HepG2 (cell line): ENCODE results near the gene ABO. TPM values are rescaled to one million over a fixed set of nuclear protein-coding genes. Genes with fewer than 3 reads are reported as not detected.

Experiments used
- ATAC-seq: fragments of 200-7000 bp; cut with Tn5 transposase; 3 replicates; pipeline ENCODE4 v1.9.1; 2020; ENCODE audit warnings: mild to moderate bottlenecking, moderate library complexity
- BruUV-seq: library from RNA; stranded (reverse); fragments of 400-500 nt; replicated peaks from 2 replicates; lab custom pipeline; 2021; lab: Mats Ljungman, UMichigan
- CTCF ChIA-PET: fragments of 300-600 bp; formaldehyde crosslinking; extraction: SDS; loops from one replicate; lab custom pipeline; 2021; ENCODE audit warnings: low total read pairs, inconsistent platforms, low intra/inter-chr PET ratio; lab: Yijun Ruan, JAX
- POLR2A ChIA-PET: fragments of 350-600 bp; sonication (Branson Sonifier 250); formaldehyde crosslinking; loops from one replicate; lab custom pipeline; 2020; ENCODE audit warnings: antibody characterized with exemption, inconsistent platforms; lab: Yijun Ruan, JAX
- DNase-seq: peaks from one replicate; pipeline ENCODE4 v3.0.0-alpha.2; 2015; ENCODE audit warnings: low spot score
- FAIRE-seq: peaks from 3 replicates; lab custom pipeline; 2011; peaks lifted over from hg19 to GRCh38; lab: Jason Lieb, UNC
- H2AFZ ChIP-seq: one replicate; pipeline ENCODE4 v1.6.1; 2011; ENCODE audit warnings: low read length, inconsistent platforms
- H3K27ac ChIP-seq: fragments of 300-600 bp; 3 replicates; pipeline ENCODE4 v1.8.0; 2011; ENCODE audit warnings: mixed run types, mild to moderate bottlenecking, mixed read lengths, low read length, inconsistent platforms; ENCODE audit not compliant: insufficient read depth; ENCODE audit errors: extremely low read length
- H3K27me3 ChIP-seq, 2 experiments: fragments of 200-600 bp in 1 of 2; 2 replicates in 1 of 2; 3 replicates in 1 of 2; pipeline versions ENCODE4 v1.6.0 to v1.8.0; 2011; ENCODE audit warnings: low read length in 2 of 2, mild to moderate bottlenecking in 2 of 2, moderate library complexity in 2 of 2, inconsistent platforms in 1 of 2; ENCODE audit not compliant: insufficient read depth in 2 of 2, control insufficient read depth in 1 of 2
- H3K36me3 ChIP-seq, 2 experiments: fragments of 200-600 bp in 1 of 2; replicated peaks in 1 of 2; 2 replicates in 1 of 2; 3 replicates in 1 of 2; pipeline versions ENCODE4 v1.5.1 to v1.8.0; 2011; ENCODE audit warnings: low read length in 2 of 2, inconsistent platforms in 1 of 2; ENCODE audit not compliant: insufficient read depth in 2 of 2, control insufficient read depth in 1 of 2
- H3K4me1 ChIP-seq: 2 replicates; pipeline ENCODE4 v1.5.1; 2012; ENCODE audit warnings: low read length, inconsistent platforms; ENCODE audit not compliant: insufficient read depth
- H3K4me2 ChIP-seq: 2 replicates; pipeline ENCODE4 v1.6.0; 2011; ENCODE audit warnings: low read depth, low read length, inconsistent platforms
- H3K4me3 ChIP-seq, 3 experiments: fragments of 200-600 bp in 1 of 3; sonication (generic), shearing (Covaris generic) in 1 of 3; replicated peaks in 1 of 3; 2 replicates each; pipeline ENCODE4 v1.5.1; 2011 to 2016; ENCODE audit warnings: low read length in 3 of 3, inconsistent platforms in 2 of 3, low read depth in 2 of 3, mild to moderate bottlenecking in 2 of 3, control low read depth in 1 of 3, mixed read lengths in 1 of 3; ENCODE audit not compliant: insufficient read depth in 1 of 3
- H3K79me2 ChIP-seq: one replicate; pipeline ENCODE4 v1.6.1; 2011; ENCODE audit warnings: low read length, inconsistent platforms; ENCODE audit not compliant: insufficient read depth
- H3K9ac ChIP-seq: 2 replicates; pipeline ENCODE4 v1.6.0; 2011; ENCODE audit warnings: mild to moderate bottlenecking, low read depth, low read length, inconsistent platforms; ENCODE audit not compliant: insufficient read depth
- H3K9me3 ChIP-seq: 2 replicates; pipeline ENCODE4 v1.5.1; 2012; ENCODE audit warnings: mild to moderate bottlenecking, low read length
- H4K20me1 ChIP-seq: 2 replicates; pipeline ENCODE4 v1.6.0; 2011; ENCODE audit warnings: inconsistent platforms, mild to moderate bottlenecking, low read length, moderate library complexity; ENCODE audit not compliant: insufficient read depth
- HNRNPL ChIP-seq: fragments of 200-400 bp; formaldehyde crosslinking; IDR thresholded peaks from 2 replicates; pipeline ENCODE4 v1.6.1; 2017; ENCODE audit warnings: mild to moderate bottlenecking, low read depth, low read length
- KDM5A ChIP-seq: fragments of 200-600 bp; sonication (generic); IDR thresholded peaks from 2 replicates; pipeline ENCODE4 v1.7.0; 2018; ENCODE audit warnings: antibody characterized with exemption, mild to moderate bottlenecking, low read length, borderline replicate concordance
- KMT2A ChIP-seq: sonication (generic); formaldehyde crosslinking; IDR thresholded peaks from 2 replicates; pipeline ENCODE4 v1.4.0; 2020; ENCODE audit warnings: missing genetic modification reagents
- MTA1 ChIP-seq: sonication (generic); formaldehyde crosslinking; IDR thresholded peaks from 2 replicates; pipeline ENCODE4 v1.4.0; 2020; ENCODE audit warnings: missing genetic modification reagents, mild to moderate bottlenecking, borderline replicate concordance
- MTF1 ChIP-seq: sonication (generic); formaldehyde crosslinking; IDR thresholded peaks from 2 replicates; pipeline ENCODE4 v1.5.0; 2020; ENCODE audit warnings: missing genetic modification reagents
- PAF1 ChIP-seq: IDR thresholded peaks from 2 replicates; pipeline ENCODE4 v1.6.1; 2016; ENCODE audit warnings: missing genetic modification reagents, missing compliant biosample characterization
- SAP130 ChIP-seq: IDR thresholded peaks from 2 replicates; pipeline ENCODE4 v1.6.1; 2016; ENCODE audit warnings: low read depth
- SIX4 ChIP-seq: sonication (generic); formaldehyde crosslinking; IDR thresholded peaks from 2 replicates; pipeline ENCODE4 v1.4.0; 2020; ENCODE audit warnings: missing genetic modification reagents
- SNAPC2 ChIP-seq: sonication (generic); formaldehyde crosslinking; IDR thresholded peaks from 2 replicates; pipeline ENCODE4 v1.8.1; 2022; ENCODE audit warnings: mild to moderate bottlenecking, missing genetic modification reagents
- TIGD3 ChIP-seq: sonication (generic); formaldehyde crosslinking; IDR thresholded peaks from 2 replicates; pipeline ENCODE4 v1.5.1; 2020; ENCODE audit warnings: mild to moderate bottlenecking, missing genetic modification reagents, borderline replicate concordance
- ZNF678 ChIP-seq: sonication (generic); formaldehyde crosslinking; IDR thresholded peaks from 2 replicates; pipeline ENCODE4 v1.4.0; 2020; ENCODE audit warnings: mild to moderate bottlenecking, missing genetic modification reagents
- ZNF780A ChIP-seq: sonication (generic); formaldehyde crosslinking; IDR thresholded peaks from 2 replicates; pipeline ENCODE4 v1.8.0; 2022; ENCODE audit warnings: mild to moderate bottlenecking, missing genetic modification reagents, moderate library complexity
- ZNF784 ChIP-seq: sonication (generic); formaldehyde crosslinking; IDR thresholded peaks from 2 replicates; pipeline ENCODE4 v1.5.1; 2020; ENCODE audit warnings: missing genetic modification reagents, mild to moderate bottlenecking, borderline replicate concordance
- ZNF83 ChIP-seq: sonication (generic); formaldehyde crosslinking; IDR thresholded peaks from 2 replicates; pipeline ENCODE4 v1.4.0; 2020; ENCODE audit warnings: missing genetic modification reagents, mild to moderate bottlenecking, borderline replicate concordance
- WGBS: methylation state at CpG from one replicate; pipeline ENCODE4 v1.1.6; 2017; ENCODE audit warnings: low lambda C conversion rate; 5-methylcytosine and 5-hydroxymethylcytosine counted together
- in situ Hi-C: cut with HindIII; loops from 2 replicates; pipeline ENCODE4 v1.10.0; 2017; ENCODE audit warnings: low pct_unique_long_range_greater_than_20kb; ENCODE audit not compliant: extremely low pct_ligation_motif_present
- intact Hi-C: fragments of 100-400 bp; cut with micrococcal nuclease; formaldehyde crosslinking; loops from one replicate; pipeline ENCODE4 v1.10.0; 2022; ENCODE audit not compliant: unreplicated experiment
- polyA plus RNA-seq, 8 experiments: library from polyadenylated mRNA; depleted of rRNA in 3 of 8; stranded (reverse) in 7 of 8; unstranded in 1 of 8; fragments of >200 nt; fragmentation: Illumina TruSeq in 4 of 8; extraction: Trizol in 4 of 8; gene quantifications; 2 replicates each; pipeline versions ENCODE4 v1.2.1 to v1.2.3, GENCODE V29; 2011 to 2016; ENCODE audit warnings: low read depth in 4 of 8, missing spikeins in 1 of 8, mixed read lengths in 1 of 8; ENCODE audit not compliant: insufficient read depth in 1 of 8
- total RNA-seq, 5 experiments: library from RNA; depleted of rRNA; stranded (reverse); fragments of >200 nt; fragmentation: Illumina TruSeq; extraction: Trizol; gene quantifications; 2 replicates each; pipeline ENCODE4 v1.2.3, GENCODE V29; 2016; ENCODE audit warnings: low read depth in 1 of 5
- TF ChIP-seq, protein P1 (sequence below): sonication (generic); formaldehyde crosslinking; IDR thresholded peaks from 2 replicates; pipeline ENCODE4 v1.5.0; 2020; ENCODE audit warnings: mild to moderate bottlenecking, missing genetic modification reagents, borderline replicate concordance
- TF ChIP-seq, protein P2 (sequence below): sonication (generic); formaldehyde crosslinking; IDR thresholded peaks from 2 replicates; pipeline ENCODE4 v1.5.0; 2020; ENCODE audit warnings: mild to moderate bottlenecking, low read depth, missing genetic modification reagents, borderline replicate concordance
- TF ChIP-seq, protein P3 (sequence below), 2 experiments: sonication (generic) in 1 of 2; formaldehyde crosslinking in 1 of 2; IDR thresholded peaks; 2 replicates each; pipeline versions ENCODE4 v1.4.0 to v1.6.1; 2018 to 2020; ENCODE audit warnings: missing genetic modification reagents in 2 of 2, borderline replicate concordance in 1 of 2, low read depth in 1 of 2, mild to moderate bottlenecking in 1 of 2, missing biosample characterization in 1 of 2

Gene ABO
- total and polyA plus RNA-seq, 2 of the 13 experiments (the other 11 are each of a cell fraction or from before 2014, with no cell fraction given), result not detected

- no peak for TF ChIP-seq ZNF784 (CRISPR knock-in tag)
- TF ChIP-seq, all 625 proteins: peak for 0
Observed at GRCh38 chr9:133248726-133249295, 26.2 kb downstream of the ABO start (continued).

GRCh38 chr9:133247632-133248031, 27.4 kb downstream of the ABO start:
- H4K20me1 ChIP-seq, result no peaks in the 10 kb centered on the region
- H3K36me3 ChIP-seq, result no peaks in the 10 kb centered on the region
- ChIA-PET POLR2A (no interaction called here), CTCF (no interaction called here)
- no peak overlapping the region for H2AFZ ChIP-seq
- no peak for DNase-seq
- in situ Hi-C loops, result loop anchor here (10.0 kb wide), 1 partner anchor 77 kb away; no protein-coding TSS in a partner anchor
- no CpG with 5 or more reads among the region's 6 CpGs for WGBS
- H3K4me3 ChIP-seq, result no peak overlapping the region
- no peaks in the 10 kb centered on the region for H3K79me2 ChIP-seq
- intact Hi-C loops, result no loop called here
- H3K9me3 ChIP-seq, result no peaks in the 10 kb centered on the region
- BruUV-seq, result no TSS peak
- ATAC-seq, result no peak
- H3K4me2 ChIP-seq, result no peak overlapping the region
- FAIRE-seq, result no peak
- no peak overlapping the region for H3K9ac ChIP-seq
- H3K4me1 ChIP-seq, result no peaks in the 10 kb centered on the region
- no peak overlapping the region for H3K27ac ChIP-seq
- peaks cover 1 to 40% of the 10 kb centered on the region in 2 experiments; a peak in 3 of 5 replicates for H3K27me3 ChIP-seq
- TF ChIP-seq, protein P1, sequence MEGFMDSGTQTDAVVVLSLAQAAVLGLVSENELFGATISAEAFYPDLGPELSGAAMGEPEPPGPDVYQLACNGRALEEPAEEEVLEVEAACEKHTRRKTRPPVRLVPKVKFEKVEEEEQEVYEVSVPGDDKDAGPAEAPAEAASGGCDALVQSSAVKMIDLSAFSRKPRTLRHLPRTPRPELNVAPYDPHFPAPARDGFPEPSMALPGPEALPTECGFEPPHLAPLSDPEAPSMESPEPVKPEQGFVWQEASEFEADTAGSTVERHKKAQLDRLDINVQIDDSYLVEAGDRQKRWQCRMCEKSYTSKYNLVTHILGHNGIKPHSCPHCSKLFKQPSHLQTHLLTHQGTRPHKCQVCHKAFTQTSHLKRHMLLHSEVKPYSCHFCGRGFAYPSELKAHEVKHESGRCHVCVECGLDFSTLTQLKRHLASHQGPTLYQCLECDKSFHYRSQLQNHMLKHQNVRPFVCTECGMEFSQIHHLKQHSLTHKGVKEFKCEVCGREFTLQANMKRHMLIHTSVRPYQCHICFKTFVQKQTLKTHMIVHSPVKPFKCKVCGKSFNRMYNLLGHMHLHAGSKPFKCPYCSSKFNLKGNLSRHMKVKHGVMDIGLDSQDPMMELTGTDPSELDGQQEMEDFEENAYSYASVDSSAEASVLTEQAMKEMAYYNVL (CRISPR knock-in tag), result no peak
- TF ChIP-seq, protein P2, sequence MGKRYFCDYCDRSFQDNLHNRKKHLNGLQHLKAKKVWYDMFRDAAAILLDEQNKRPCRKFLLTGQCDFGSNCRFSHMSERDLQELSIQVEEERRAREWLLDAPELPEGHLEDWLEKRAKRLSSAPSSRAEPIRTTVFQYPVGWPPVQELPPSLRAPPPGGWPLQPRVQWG (CRISPR knock-in tag), result no peak
- no peak for TF ChIP-seq SNAPC2 (CRISPR knock-in tag)
- no peak for TF ChIP-seq KMT2A (CRISPR knock-in tag)
- no peak for TF ChIP-seq KDM5A
- TF ChIP-seq HNRNPL, result no peak
- no peak for TF ChIP-seq ZNF83 (CRISPR knock-in tag)
- TF ChIP-seq PAF1 (CRISPR knock-in tag), result no peak
- TF ChIP-seq, protein P3, sequence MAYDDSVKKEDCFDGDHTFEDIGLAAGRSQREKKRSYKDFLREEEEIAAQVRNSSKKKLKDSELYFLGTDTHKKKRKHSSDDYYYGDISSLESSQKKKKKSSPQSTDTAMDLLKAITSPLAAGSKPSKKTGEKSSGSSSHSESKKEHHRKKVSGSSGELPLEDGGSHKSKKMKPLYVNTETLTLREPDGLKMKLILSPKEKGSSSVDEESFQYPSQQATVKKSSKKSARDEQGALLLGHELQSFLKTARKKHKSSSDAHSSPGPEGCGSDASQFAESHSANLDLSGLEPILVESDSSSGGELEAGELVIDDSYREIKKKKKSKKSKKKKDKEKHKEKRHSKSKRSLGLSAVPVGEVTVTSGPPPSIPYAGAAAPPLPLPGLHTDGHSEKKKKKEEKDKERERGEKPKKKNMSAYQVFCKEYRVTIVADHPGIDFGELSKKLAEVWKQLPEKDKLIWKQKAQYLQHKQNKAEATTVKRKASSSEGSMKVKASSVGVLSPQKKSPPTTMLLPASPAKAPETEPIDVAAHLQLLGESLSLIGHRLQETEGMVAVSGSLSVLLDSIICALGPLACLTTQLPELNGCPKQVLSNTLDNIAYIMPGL (CRISPR knock-in tag; IDR thresholded peaks at IDR 0.05; ENCODE audit: borderline replicate concordance in 1 of 2, low read depth in 1 of 2), result no peak
- TF ChIP-seq TIGD3, result no peak
- no peak for TF ChIP-seq SIX4
- no peak for TF ChIP-seq MTF1 (CRISPR knock-in tag)
- no peak for TF ChIP-seq ZNF678
- no peak for TF ChIP-seq SAP130 (CRISPR knock-in tag)
- TF ChIP-seq ZNF780A (CRISPR knock-in tag), result no peak
- TF ChIP-seq MTA1, result no peak
